OCI-LY1 (cell line): ENCODE data around the gene GBP6.
"Not testable (repeated sequence)": the region's sequence is repeated elsewhere in the genome, so short reads cannot be mapped to it uniquely, and the experiment has no call there.

ENCODE experiments used
- EZH2 ChIP-seq: fragments of 200-600 bp; sonication (generic), shearing (Covaris generic); IDR thresholded peaks from 2 replicates; pipeline ENCODE4 v1.8.0; 2017; ENCODE audit warnings: borderline replicate concordance, mixed run types, mild to moderate bottlenecking, antibody characterized with exemption, low read length, moderate library complexity, mixed read lengths
- TF ChIP-seq, protein P1 (sequence below): fragments of 200-600 bp; sonication (generic), shearing (Covaris generic); IDR thresholded peaks from 2 replicates; pipeline ENCODE4 v1.5.1; 2017; ENCODE audit warnings: mild to moderate bottlenecking, antibody characterized with exemption, low read length, moderate library complexity, mixed read lengths

- TF ChIP-seq, protein P1, sequence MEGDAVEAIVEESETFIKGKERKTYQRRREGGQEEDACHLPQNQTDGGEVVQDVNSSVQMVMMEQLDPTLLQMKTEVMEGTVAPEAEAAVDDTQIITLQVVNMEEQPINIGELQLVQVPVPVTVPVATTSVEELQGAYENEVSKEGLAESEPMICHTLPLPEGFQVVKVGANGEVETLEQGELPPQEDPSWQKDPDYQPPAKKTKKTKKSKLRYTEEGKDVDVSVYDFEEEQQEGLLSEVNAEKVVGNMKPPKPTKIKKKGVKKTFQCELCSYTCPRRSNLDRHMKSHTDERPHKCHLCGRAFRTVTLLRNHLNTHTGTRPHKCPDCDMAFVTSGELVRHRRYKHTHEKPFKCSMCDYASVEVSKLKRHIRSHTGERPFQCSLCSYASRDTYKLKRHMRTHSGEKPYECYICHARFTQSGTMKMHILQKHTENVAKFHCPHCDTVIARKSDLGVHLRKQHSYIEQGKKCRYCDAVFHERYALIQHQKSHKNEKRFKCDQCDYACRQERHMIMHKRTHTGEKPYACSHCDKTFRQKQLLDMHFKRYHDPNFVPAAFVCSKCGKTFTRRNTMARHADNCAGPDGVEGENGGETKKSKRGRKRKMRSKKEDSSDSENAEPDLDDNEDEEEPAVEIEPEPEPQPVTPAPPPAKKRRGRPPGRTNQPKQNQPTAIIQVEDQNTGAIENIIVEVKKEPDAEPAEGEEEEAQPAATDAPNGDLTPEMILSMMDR: not testable (repeated sequence)
- TF ChIP-seq EZH2: not testable (repeated sequence)
Measured at GRCh38 chr1:89434058-89434780, 70.4 kb downstream of the GBP6 start.
